COR-L47 (cell line): Measurements from ENCODE around the gene OXSR1.
A peak's percentile ranks its signal among the peaks of the same experiment; 100 is the strongest.

Experiments
- DNase-seq: peaks from one replicate; lab custom pipeline; 2025; lab: John Stamatoyannopoulos, UW

Gene OXSR1

DNA sequence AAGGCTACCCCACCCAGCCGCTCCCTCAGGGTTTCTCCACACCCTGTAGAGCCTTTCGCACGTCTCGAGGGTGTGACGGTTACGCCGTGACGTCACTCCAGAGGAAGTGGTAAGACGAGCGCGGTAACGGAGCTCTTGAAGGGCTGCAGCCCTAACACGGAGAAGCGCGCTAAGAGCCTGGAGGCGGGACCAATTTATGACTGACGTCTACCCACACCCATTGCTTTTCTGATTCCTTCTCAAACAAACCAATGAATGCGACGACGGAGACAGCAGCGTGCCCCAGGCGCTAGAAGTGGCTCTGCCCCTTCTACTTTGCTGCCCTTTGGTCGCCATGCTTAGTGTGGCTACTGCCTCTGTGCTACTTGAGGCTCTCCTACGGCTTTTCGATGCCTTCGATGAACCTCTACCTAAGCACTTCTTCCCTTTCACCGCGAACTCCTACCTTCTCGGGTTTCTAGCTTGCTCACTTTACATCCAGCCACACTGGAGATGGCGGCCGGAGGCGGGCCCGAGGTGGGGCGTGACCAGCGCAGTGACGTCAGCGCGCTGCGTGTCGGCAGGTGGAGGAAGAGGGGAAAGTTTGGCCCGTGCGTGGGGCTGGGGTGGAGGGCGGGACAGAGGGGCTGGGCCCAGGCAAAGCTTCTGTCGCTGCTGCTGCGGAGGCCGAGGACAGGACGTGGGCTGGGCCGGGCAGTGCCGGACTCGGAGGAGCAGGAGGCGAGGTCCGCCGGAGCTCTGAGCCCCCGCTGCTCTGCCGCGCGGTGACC lies at the start of gene OXSR1:
OXSR1 (plus strand) TSS at position 586 of the 770 bp plus-strand sequence. CDS start 340 bp downstream, outside the sequence.
- DNase-seq, result peak; percentile 95

GRCh38 chr3:38115645-38116427 lies 49.5 kb upstream of the OXSR1 start:
- DNase-seq, result no peak

GRCh38 chr3:38116471-38117162 lies 48.7 kb upstream of the OXSR1 start:
- DNase-seq, result no peak

DNA sequence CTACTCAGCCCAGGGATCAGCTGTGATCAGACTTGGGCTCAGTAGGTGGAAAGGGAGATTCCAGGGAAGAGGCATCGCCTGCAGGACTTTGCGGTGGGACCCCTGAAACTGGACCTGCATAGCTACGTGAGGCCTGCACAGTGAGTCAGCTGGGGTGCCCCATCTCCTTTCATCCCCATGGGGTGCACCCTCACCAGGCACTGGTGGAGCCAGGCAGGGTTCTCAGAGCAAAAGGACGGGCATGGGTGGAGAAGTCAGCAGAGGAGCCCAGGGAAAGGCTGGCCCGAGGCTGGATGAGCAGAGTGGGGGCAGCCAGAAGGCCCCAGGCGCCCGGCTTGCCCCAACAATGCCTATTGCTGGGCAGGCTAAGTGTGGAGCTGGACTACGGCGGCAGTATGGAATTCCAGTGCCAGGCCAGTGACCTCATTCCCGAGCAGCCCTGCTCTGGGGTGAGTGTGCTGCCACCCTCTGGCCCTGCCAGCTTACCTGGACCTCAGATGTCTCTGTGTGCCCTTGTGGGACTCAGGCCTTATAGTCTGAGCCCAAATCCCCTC lies 48.1 kb upstream of the OXSR1 start:
- DNase-seq, result no peak

- DNase-seq, result peak; percentile 5
These were observed 47.5 kb upstream of the OXSR1 start for GRCh38 chr3:38117748-38118420.

DNA sequence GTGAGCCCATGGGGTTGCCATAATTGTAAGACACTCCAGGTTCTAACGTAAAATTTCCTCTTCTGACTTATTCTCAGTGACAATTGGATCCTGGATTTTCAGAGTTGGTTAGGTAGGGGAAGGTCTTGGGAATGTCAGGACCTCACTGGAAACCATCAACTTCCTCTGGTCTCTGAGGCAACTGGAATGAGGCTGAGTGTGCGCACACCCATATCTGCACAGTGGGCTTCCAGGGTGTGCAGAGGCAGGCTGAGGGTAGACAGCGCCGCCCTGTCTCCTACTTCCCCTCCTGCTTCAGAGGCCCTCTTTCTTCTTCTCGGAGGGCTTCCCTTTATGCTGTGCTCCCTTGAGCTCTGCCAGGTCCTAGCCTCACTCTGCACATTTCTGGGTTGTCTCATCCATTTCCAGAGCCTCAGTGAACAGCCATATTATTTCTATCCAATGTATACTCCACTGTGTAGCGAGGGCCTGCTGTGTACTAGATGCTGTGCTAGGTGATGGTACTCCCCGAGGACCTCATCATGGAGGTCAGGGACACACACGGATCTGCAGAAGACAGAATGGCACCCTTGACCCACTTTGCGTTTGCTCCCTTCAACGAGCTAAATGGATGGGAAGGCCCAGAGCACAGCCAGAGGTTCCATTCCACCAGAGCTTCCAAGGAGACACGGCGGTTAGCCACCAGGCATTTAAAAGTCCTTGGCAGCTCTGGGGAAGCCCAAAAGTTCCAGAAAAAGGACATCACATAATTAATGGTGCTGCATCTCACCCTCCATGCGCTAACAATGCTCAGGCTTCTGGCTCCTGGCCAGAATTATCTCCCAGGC lies 46.7 kb upstream of the OXSR1 start:
- no peak for DNase-seq

DNA sequence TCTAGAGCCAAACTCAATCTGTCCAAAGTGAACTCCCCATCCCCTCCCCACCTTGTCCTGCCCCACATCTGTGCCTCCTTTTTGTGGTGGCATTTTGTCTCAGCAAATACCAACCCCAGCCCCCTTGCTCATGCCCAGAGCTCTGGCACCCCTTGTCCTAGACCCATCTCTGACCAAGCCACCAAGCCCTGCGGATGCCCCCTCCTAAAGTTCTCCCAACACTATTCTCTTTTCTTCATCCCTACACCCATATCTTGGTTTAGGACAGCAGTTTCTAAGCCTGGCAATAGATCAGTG lies 46.1 kb upstream of the OXSR1 start:
- DNase-seq, result no peak

GRCh38 chr3:38119821-38120692 lies 45.3 kb upstream of the OXSR1 start:
- DNase-seq, result no peak

GRCh38 chr3:38120693-38121450 lies 44.5 kb upstream of the OXSR1 start:
- DNase-seq, result no peak

DNA sequence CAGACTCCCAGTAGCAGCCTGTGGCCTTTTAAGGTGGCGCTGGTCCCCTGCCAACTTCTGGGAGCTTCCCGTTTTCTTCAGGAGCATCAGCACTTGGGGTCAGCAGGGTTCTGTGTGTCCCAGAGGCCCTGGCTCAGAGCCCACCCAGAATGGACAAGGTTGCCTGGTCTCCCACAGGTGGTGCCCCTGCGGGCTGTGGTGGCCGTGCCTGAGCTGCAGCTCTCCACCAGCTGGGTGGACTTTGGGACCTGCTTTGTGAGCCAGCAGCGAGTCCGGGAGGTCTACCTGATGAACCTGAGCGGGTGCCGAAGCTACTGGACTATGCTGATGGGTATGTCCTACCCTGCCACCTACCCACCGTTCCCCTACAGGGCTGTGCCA lies 43.9 kb upstream of the OXSR1 start:
- no peak for DNase-seq

- DNase-seq, result no peak
These were observed 43.4 kb upstream of the OXSR1 start for GRCh38 chr3:38121832-38122461.

GRCh38 chr3:38122712-38123290 lies 42.5 kb upstream of the OXSR1 start:
- DNase-seq, result no peak

- peak; percentile 19 for DNase-seq
These were observed 40.8 kb upstream of the OXSR1 start for GRCh38 chr3:38124324-38125122.

- DNase-seq, result no peak
These were observed 39.8 kb upstream of the OXSR1 start for GRCh38 chr3:38125305-38126120.

- DNase-seq, result no peak
These were observed 39.0 kb upstream of the OXSR1 start for GRCh38 chr3:38126121-38126892.
